HEK293 (cell line): ENCODE measurements around the gene HOXC5.

ENCODE experiments used
- CTCF ChIA-PET: fragments of 350-600 bp; formaldehyde crosslinking; extraction: SDS; loops from one replicate; lab custom pipeline; 2021; ENCODE audit warnings: antibody characterized with exemption; lab: Yijun Ruan, JAX
- POLR2A ChIA-PET: fragments of 300-600 bp; formaldehyde crosslinking; extraction: SDS; loops from one replicate; lab custom pipeline; 2020; ENCODE audit warnings: antibody characterized with exemption, inconsistent platforms; lab: Yijun Ruan, JAX
- H3K27ac ChIP-seq: fragments of 200-500 bp; sonication (Bioruptor generic); 2 replicates; pipeline ENCODE4 v1.5.1; 2014; ENCODE audit warnings: low read depth, low read length, control low read depth, inconsistent platforms; ENCODE audit errors: extremely low read depth
- H3K36me3 ChIP-seq, 2 experiments: fragments of 200-500 bp in 1 of 2; sonication (Bioruptor generic) in 1 of 2; 1 replicate in 1 of 2; 2 replicates in 1 of 2; pipeline ENCODE4 v1.5.1; 2014 to 2017; ENCODE audit warnings: inconsistent platforms in 2 of 2, low read length in 2 of 2; ENCODE audit not compliant: control insufficient read depth in 2 of 2, insufficient read depth in 1 of 2
- H3K4me1 ChIP-seq: fragments of 200-500 bp; sonication (Bioruptor generic); 2 replicates; pipeline ENCODE4 v1.5.1; 2014; ENCODE audit warnings: mild to moderate bottlenecking, low read length, inconsistent platforms; ENCODE audit not compliant: control insufficient read depth, insufficient read depth
- H3K4me3 ChIP-seq: 2 replicates; pipeline ENCODE4 v1.5.1; 2011; ENCODE audit warnings: low read depth, mild to moderate bottlenecking, control low read depth, low read length, moderate library complexity
- H3K9me3 ChIP-seq: fragments of 200-500 bp; sonication (Bioruptor generic); 2 replicates; pipeline ENCODE4 v1.5.1; 2014; ENCODE audit warnings: low read depth, low read length, inconsistent platforms; ENCODE audit not compliant: control insufficient read depth, insufficient read depth
- OSR2 ChIP-seq: fragments of 450-650 bp; formaldehyde crosslinking; IDR thresholded peaks from 2 replicates; pipeline ENCODE4 v1.5.1; 2016; ENCODE audit warnings: missing biosample characterization, missing genetic modification characterization
- PATZ1 ChIP-seq: fragments of 450-650 bp; formaldehyde crosslinking; IDR thresholded peaks from 2 replicates; pipeline ENCODE4 v1.5.1; 2016; ENCODE audit warnings: missing biosample characterization, missing genetic modification characterization
- PRDM6 ChIP-seq: fragments of 450-650 bp; formaldehyde crosslinking; IDR thresholded peaks from 2 replicates; pipeline ENCODE4 v1.5.1; 2017; ENCODE audit warnings: missing biosample characterization, missing genetic modification characterization
- SALL2 ChIP-seq: fragments of 450-650 bp; formaldehyde crosslinking; IDR thresholded peaks from 2 replicates; pipeline ENCODE4 v1.5.0; 2017; ENCODE audit warnings: missing biosample characterization, mild to moderate bottlenecking, missing genetic modification characterization, borderline replicate concordance
- SCRT1 ChIP-seq: fragments of 450-650 bp; formaldehyde crosslinking; IDR thresholded peaks from 2 replicates; pipeline ENCODE4 v1.5.1; 2016; ENCODE audit warnings: missing biosample characterization, missing genetic modification characterization, borderline replicate concordance
- YY2 ChIP-seq: fragments of 450-650 bp; formaldehyde crosslinking; IDR thresholded peaks from 2 replicates; pipeline ENCODE4 v1.5.1; 2016; ENCODE audit warnings: missing biosample characterization, missing genetic modification characterization
- ZBTB11 ChIP-seq: fragments of 450-650 bp; formaldehyde crosslinking; conservative IDR thresholded peaks from 2 replicates; pipeline ENCODE4 v1.5.1; 2016; ENCODE audit warnings: low read depth, missing biosample characterization, missing genetic modification characterization
- ZBTB8A ChIP-seq: fragments of 450-650 bp; formaldehyde crosslinking; IDR thresholded peaks from 2 replicates; pipeline ENCODE4 v1.5.1; 2016; ENCODE audit warnings: missing biosample characterization, missing genetic modification characterization
- ZNF112 ChIP-seq: fragments of 450-650 bp; formaldehyde crosslinking; IDR thresholded peaks from 2 replicates; pipeline ENCODE4 v1.5.0; 2017; ENCODE audit warnings: missing biosample characterization, missing genetic modification characterization
- ZNF398 ChIP-seq: fragments of 450-650 bp; formaldehyde crosslinking; IDR thresholded peaks from 2 replicates; pipeline ENCODE4 v1.5.1; 2017; ENCODE audit warnings: missing biosample characterization, missing genetic modification characterization
- ZNF621 ChIP-seq: fragments of 450-650 bp; formaldehyde crosslinking; IDR thresholded peaks from 2 replicates; pipeline ENCODE4 v1.5.1; 2017; ENCODE audit warnings: missing biosample characterization, missing genetic modification characterization
- ZNF837 ChIP-seq: fragments of 450-650 bp; formaldehyde crosslinking; IDR thresholded peaks from 2 replicates; pipeline ENCODE4 v1.5.1; 2016; ENCODE audit warnings: missing biosample characterization, missing genetic modification characterization
- TF ChIP-seq, protein P1 (sequence below): fragments of 450-650 bp; formaldehyde crosslinking; IDR thresholded peaks from 2 replicates; pipeline ENCODE4 v1.5.1; 2017; ENCODE audit warnings: missing biosample characterization, mild to moderate bottlenecking, missing genetic modification characterization, moderate library complexity

The HOXC5 gene

GRCh38 chr12:54025499-54026405 is 7.1 kb upstream of the HOXC5 start (continued):
- no peak for TF ChIP-seq SCRT1 (tag by site-specific recombination)
- TF ChIP-seq ZNF112 (tag by site-specific recombination) = no peak
- TF ChIP-seq ZNF837 (tag by site-specific recombination) = no peak
- TF ChIP-seq PRDM6 = peak; percentile 43
- no peak for TF ChIP-seq SALL2
- peak; percentile 48; the same call in 1 of the 2 replicates for TF ChIP-seq ZBTB11 (tag by site-specific recombination)

GRCh38 chr12:54026640-54027441 is 6.0 kb upstream of the HOXC5 start:
- H3K27ac ChIP-seq = no peak overlapping the region; the same call in 1 of the 2 replicates
- TF ChIP-seq PRDM6 (peak; percentile 87), YY2 (tag by site-specific recombination) (no peak), ZBTB8A (peak; percentile 47; the same call in 1 of the 2 replicates), ZNF398 (peak; percentile 40; the same call in 1 of the 2 replicates), ZNF621 (tag by site-specific recombination) (no peak), OSR2 (tag by site-specific recombination) (peak; percentile 8; the same call in 1 of the 2 replicates), PATZ1 (tag by site-specific recombination) (peak; percentile 56)
- TF ChIP-seq, protein P1, sequence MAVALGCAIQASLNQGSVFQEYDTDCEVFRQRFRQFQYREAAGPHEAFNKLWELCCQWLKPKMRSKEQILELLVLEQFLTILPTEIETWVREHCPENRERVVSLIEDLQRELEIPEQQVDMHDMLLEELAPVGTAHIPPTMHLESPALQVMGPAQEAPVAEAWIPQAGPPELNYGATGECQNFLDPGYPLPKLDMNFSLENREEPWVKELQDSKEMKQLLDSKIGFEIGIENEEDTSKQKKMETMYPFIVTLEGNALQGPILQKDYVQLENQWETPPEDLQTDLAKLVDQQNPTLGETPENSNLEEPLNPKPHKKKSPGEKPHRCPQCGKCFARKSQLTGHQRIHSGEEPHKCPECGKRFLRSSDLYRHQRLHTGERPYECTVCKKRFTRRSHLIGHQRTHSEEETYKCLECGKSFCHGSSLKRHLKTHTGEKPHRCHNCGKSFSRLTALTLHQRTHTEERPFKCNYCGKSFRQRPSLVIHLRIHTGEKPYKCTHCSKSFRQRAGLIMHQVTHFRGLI (tag by site-specific recombination) = no peak
- H3K36me3 ChIP-seq = peaks cover 4 to 13% of the 10 kb centered on the region in 2 experiments; a peak in 2 of 3 replicates
- ChIA-PET CTCF (interaction anchor here (1.3 to 4.5 kb wide), 7 partner anchors 18 to 189 kb away, joined by 3 to 21 read pairs (median 6); partner anchors contain the start of genes HOXC10 and HOXC8), POLR2A (interaction anchor here (2.2 to 4.5 kb wide), 2 partner anchors 10 to 18 kb away, joined by 6 to 26 read pairs; partner anchors contain the start of gene HOXC8)
- no peaks in the 10 kb centered on the region for H3K9me3 ChIP-seq
- peaks cover 60% of the 10 kb centered on the region for H3K4me1 ChIP-seq
- H3K4me3 ChIP-seq = no peak overlapping the region
